Hematopoietic multipotent progenitor cell treated with erythropoietin and hydrocortisone succinate and interleukin-3 and kit ligand, for 15 days (in vitro differentiated cells): ENCODE measurements around the gene TCF4.

Experiments
- DNase-seq: peaks from one replicate; pipeline ENCODE4 v3.0.0-alpha.2; 2015; ENCODE audit warnings: low spot score

Gene TCF4

DNA sequence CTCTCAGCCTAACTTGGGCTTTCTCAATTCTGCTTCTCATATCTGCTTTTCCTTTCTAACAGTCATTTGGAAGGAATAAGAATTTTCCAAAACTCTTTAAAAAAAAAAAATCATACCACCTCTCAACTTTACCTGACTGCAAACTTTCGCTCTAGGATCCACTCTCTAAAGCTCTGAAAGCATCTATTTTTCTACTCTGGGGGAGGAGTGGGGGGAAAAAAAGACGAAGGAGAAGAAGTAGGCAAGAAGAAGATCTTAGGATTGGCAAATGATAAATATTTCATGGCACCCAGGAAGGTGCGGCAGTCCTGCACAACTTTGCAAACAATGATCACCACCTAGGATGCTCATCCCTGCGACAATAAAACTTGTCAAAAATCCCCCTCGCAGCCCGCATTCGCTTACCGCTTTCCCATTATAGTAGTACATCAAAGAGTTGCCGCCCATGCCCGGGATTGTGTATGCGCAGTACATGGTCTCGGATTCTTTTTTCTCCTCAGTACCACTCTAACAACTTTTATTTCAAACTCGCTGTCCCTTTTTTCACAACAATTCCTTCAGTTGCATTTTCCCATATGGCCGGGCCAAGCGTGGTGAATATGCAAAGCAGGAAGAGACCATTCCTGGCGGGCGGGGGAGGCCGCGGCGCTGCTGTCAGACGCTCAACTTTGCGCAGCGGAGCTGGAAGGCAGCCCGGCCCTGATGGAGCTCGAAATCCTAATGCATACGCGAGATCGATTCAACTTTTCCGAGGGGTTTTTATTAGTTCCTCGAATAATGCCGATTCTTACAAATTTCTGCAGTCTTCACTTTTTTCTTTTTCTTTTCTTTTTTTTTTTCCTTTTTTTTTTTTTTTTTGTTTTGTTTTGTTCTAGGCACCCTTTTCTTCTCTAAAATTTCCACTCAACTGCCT, 266.5 kb downstream of the TCF4 start:
- peak; percentile 64 for DNase-seq

DNA sequence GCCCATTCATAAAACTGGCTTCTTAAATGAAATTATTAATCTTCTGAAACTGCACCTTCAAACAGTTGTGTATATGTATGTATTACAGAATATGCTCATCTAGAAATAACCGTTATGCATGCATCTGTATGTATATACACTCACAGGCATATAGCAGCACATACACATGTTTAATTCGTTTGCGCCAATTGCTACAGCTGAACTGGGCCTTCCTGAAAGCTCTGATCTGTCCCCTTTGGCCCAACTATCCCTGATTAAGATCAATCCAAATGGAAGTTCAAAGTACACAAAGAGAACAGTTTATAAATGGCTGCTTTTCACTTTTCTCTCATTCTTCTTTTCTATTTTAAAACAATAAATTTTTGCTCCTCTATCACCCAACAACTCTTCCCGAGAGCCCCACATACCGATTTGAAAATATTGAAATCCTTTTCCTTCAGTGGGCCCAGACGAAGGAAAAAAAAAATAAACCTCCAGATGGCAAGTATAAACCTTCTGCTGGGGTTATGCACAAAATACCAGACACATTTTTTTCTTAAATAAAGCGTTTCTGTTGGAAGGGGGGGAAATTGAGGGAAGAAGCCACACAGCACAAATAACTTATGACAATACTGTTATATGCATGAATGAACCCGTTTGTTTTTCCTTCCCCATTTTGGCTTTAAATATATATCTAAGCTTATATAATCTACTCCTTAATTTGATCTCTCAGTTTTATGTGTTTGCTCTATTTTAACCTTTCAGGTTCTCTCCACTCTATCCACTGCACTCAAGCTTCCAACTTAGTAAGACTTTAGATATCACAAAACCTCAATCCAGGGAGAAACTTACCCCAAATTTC, 267.3 kb downstream of the TCF4 start:
- no peak for DNase-seq

DNA sequence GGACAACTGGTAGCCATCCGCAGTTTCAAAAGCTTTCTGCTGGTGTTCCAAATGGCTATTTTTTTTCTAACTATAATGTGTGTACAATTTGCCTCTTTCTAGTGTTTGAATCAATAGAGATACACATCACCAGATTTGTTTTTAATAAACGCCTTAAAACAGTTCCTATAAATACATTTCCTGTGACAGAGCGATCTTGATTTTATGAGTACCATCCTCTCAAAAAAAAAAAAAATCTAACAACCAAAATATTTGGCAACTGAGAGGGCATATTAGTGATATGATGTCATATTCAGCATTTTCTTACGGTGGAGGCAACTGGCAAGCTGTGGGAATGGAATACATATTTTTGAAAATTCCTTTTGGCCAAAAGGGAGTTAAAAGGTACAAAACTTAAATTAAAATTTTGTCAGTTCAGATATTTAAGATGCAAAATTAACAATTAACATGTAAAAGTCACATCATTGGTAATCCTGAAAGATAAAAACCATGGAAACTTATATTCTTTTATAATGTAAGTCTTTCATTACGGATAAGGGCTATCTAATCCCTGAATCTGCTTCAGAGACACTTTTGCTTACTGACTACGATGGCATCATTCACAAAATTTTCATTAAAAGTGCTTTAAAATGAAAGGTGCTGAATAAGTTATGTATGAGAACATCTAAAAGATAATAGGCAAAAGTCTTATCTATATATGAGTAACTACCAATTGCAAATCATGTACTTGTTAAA, 268.4 kb downstream of the TCF4 start:
- no peak for DNase-seq

DNA sequence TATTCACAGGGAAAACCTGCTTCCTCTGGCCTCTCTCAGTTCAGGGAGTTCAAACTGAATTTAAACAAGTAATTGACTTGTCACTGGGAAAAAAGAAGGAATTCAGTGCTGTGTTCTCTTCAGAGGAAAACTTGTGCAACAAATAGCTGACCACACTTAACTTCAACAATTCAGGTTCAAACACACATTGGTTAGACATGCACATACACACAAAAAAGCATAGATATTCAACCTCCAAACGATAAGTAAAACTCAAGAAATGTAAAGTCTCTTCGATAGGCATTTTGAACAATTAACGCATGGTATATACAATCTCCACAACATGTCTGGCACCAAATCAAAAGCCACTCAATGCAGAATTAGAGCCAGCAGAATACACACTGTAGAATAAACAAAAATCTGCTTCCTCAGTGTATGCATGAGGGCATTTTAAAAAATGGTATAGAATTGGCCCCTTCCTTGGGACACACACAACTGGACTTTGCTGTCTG, 269.0 kb downstream of the TCF4 start:
- DNase-seq = no peak

DNA sequence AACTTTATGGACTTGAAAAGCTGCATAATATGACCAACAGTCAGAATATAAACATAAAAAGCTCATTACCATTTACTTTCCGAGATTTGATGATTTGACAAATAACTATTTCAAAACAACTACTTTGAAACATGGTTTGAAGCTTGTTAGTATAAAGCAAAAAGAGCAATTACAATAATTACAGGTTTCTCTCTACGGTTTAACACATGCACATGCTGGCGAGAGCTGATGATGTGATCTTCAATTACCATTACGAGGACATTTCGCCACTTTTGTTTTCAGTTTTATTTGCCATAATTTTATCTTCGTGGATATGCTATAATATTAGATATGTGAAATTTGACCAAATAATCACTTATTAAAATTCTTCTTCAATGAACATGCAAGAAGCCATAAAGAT, 270.1 kb downstream of the TCF4 start:
- no peak for DNase-seq

DNA sequence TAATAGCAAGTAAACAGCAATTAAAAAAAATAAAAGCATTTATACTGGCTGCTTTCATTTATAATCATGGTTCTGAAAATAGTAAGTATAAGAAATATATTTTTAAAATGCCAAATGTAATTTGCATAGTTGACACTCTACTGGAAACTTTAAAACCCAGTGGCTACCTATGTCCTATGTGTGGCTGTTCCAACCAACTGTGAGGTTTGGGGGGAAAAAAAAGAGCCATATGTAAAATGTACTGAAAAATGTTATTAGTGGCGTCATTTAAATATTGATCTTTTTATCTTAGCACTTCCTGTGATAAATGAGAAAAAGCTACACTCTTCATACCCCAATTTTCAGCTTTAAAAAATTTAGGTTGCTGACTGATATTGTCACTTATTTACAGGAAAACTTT, 270.7 kb downstream of the TCF4 start:
- DNase-seq = no peak

GRCh38 chr18:55316486-55317184, 271.4 kb downstream of the TCF4 start:
- no peak for DNase-seq

- no peak for DNase-seq
These were observed 273.3 kb downstream of the TCF4 start for GRCh38 chr18:55314615-55315237.

GRCh38 chr18:55314031-55314430, 274.0 kb downstream of the TCF4 start:
- DNase-seq = no peak

GRCh38 chr18:55310863-55311262, 277.1 kb downstream of the TCF4 start:
- DNase-seq = no peak

DNA sequence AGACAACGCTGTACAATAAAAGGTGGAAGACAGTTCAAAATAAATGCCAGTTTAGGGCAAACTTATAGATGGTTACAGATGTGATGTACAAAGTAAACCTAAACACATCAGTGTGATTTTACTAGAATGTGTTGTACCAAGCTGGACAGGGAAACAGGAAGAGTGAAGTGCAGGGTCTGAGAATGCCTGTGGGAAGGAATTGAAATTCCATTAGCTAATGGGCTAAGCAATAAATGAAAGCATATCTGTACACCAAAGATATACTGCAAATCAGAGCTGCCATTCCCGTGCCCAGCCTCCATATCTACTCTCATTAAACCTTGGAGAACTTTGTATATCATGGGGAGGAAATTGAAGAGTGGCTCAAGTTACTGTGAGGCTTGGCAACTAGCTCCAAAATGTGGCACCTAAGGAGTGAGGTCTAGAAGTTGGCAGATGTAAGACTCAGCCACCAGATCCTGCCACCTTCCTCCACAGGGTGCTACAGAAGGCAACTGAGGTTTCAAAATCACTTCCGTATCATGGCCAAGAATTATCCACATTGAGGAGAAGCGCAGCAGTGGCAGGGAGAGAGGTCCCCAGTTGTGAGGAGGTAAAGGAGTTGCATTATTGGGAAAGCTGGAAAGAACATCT, 277.8 kb downstream of the TCF4 start:
- DNase-seq = no peak

GRCh38 chr18:55309249-55309648, 278.7 kb downstream of the TCF4 start:
- DNase-seq = no peak

- DNase-seq = no peak
These were observed 280.5 kb downstream of the TCF4 start for GRCh38 chr18:55307505-55307904.

GRCh38 chr18:55306359-55307024, 281.5 kb downstream of the TCF4 start:
- no peak for DNase-seq

GRCh38 chr18:55302167-55302833, 285.7 kb downstream of the TCF4 start:
- DNase-seq = no peak

- no peak for DNase-seq
These were observed 286.2 kb downstream of the TCF4 start for GRCh38 chr18:55301824-55302166.

DNA sequence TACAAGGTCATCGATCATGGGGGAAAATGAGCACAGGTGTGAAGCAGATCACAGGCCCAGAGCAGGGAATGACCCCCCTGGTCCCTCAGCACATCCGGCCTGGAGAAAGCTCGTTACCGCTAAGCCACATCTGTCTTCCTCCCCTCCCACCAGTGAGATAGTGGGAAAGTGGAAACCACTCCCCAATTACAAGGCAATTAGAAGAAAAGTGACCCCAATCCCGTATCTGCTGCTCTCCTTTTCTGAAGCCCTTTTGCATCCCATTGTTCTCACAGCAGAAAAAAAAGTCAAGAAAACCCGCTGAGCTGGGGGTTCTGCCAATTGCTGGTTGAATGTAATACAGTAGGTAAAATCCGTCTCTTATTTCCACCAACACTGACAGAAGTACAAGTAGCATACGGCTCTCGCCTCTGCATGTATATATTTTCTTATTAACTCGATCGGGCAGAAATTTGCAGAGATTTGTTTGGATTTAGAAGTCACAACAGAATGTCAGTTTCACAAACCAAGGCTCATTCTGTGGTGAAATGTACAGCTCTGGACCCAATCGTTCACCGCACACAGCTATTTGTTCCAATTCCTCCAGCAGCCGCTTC, 287.0 kb downstream of the TCF4 start:
- DNase-seq = no peak

- DNase-seq = no peak
These were observed 287.5 kb downstream of the TCF4 start for GRCh38 chr18:55300421-55300935.

DNA sequence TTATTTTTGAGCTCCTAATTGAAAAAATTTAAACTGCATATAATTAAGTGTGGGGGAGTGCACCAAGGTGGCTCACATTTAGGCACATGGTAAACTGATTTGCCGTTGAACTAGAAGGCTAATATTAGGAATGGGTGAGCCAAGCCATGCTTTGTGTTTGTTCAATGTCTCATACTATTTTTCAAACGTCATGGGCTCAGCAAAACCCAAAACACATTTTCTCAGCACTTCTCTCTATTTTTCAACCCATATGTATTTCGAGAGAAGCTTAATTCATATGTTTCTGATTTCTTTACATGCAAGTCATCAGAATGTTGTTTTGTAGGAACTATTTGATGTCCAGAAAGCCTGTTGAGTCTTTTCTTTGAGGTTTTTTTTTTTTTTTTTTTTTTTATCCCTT, 291.2 kb downstream of the TCF4 start:
- no peak for DNase-seq
